Activated T-cell treated with anti-CD3 and anti-CD28 coated beads for 24 hours (primary cell): Measurements from ENCODE around the gene PSMA3.

Experiments
- DNase-seq: peaks from one replicate; pipeline ENCODE4 v3.0.0-alpha.2; 2020; ENCODE audit warnings: low read depth

Gene PSMA3

DNA sequence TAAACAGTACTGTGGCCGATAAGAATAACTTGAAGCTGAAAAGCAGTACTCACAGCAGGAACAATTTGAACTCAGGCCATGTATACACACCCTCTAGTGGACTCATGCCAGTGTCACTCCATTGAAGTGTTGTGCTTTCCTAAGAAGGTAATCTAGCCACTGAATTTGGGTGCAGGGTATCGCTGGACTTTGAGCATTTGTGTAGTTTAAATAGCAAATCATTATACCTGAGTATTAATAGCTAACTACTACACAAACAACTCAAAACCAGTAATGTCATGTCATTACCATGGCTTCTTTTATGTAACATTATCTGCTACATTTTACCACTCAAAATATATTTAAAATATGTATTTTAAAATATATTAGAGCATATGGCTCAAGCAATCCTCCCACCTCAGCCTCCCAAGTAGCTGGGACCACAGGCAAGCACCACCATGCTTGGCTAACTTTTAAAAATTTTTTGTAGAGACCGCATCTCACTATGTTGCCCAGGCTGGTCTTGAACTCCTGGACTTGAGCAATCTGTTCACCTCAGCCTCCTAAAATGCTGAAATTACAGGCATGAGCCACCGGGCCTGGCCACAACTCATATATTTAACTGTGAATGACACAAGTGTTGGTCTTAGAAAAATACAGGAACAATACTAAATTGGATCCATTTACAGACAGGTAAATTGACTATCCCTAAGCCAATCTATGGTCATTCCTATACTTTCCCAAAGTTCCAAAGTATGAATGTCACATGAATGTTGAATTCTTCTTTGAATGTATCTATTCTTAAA, 28.1 kb downstream of the PSMA3 start:
- DNase-seq, result no peak

DNA sequence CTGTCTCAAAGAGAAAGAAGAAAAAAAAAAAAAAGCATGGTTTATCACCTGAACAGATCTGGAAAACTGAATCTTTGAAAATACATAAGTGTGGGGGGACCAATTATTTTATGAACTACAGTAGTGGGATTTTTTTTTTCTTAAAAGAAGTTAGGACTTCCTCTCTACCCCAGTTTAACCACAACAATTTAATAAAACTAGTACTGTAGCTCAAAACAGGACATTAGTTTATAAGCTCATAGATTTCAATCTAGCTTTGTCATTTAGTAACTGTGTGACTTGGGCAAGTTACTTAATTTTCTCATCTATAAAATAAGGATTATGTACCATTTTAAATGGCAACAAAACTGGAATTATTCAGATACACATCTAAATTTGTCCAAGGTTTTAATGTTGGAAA, 30.2 kb downstream of the PSMA3 start:
- no peak for DNase-seq

DNA sequence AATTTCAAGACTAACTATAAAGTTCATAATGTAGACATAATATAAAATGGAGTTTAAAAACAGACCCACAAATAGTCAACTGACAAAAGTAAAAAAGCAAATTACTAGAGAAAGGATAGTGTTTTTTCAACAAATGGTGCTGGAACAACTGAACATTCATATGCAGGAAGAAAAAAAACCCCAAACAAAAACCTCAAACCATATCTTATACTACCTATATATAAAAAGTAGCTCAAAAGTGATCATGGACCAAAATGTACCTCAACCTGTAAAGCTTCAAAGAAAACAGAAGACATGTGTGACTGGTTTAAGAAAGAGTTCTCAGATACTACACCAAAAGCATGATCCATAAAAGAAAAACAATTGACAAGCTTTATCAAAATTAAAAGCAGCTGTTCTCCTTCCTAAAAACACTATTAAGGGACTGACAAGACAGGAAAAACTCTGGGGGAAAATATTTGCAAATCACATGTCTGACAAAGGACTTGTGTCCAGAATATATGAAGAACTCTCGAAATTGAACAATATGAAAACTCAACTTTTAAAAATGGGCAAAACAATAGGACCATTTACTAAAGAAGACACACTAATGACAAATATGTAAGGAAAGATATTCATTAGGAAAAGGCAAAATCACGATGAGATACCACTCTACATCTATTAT, 31.0 kb downstream of the PSMA3 start:
- no peak for DNase-seq

DNA sequence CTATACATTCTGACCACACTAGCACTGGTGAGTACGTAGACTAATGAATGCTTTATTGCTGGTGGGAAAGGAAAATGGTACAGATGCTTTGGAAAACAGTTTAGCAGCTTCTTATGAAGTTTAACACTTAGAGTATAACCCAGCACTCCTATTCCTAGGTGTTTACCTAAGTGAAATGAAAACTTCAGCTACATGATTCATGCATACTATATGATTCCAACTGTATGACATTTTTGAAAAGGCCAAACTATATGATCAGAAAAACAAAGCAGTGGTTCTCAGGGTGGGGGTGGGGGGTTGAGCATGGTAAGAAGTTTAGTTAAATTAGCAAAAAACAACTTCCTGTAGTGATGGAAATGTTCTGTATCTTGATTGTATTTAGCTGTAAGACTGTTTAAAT, 31.6 kb downstream of the PSMA3 start:
- no peak for DNase-seq

DNA sequence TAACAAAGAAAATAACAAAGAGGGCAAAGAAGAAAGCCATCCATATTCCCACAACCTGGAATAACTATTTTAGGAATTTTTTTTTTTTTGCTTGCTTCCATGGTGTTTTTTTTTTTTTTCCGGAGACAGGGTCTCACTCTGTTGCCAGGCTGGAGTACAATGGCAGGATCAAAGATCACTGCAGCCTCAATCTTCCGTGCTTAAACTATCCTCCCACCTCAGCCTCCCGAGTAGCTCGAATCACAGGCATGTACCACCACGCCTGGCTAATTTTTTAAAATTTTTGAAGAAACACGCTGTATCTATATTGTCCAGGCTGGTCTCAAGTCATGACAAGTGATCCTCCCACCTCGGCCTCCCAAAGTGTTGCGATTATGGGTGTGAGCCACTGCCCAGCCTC, 33.5 kb downstream of the PSMA3 start:
- DNase-seq, result no peak

DNA sequence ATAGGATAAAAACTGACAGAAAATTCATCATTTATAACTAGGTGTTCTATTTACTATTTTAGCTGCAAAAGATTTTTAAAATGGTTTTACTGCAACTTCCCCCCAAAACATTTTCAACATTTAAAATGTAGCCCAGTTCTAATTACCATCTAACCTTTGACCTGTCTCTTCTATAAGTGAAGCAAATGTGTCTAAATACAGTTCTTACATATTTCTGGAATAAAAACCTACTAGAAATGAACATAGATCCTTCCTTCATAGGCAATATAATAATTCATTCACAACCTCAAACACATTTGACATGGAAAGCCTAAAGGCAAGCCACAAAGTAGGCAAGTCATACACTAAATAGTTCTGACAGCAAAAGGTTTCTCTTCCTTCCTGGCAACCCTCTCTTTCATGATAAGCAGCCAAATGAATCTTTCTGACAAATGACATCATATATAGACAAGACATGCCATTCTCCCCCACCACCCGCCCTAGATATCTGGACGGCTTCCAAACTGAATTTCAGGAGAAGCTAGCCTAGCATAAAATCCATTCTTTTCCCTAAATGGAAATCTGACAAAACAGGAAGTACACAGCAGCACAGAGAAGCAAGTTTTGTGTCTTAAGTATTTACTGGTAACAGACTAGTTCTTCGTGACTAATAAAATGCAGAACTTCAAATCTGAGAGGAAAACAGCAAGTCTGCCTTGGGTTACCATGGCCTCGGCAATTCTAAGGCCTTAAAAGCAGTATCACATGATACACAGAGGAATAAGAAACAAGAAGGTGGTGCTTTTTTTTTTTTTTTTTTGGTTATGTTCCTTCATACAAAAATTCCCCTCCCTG, 36.5 kb downstream of the PSMA3 start:
- DNase-seq, result no peak

DNA sequence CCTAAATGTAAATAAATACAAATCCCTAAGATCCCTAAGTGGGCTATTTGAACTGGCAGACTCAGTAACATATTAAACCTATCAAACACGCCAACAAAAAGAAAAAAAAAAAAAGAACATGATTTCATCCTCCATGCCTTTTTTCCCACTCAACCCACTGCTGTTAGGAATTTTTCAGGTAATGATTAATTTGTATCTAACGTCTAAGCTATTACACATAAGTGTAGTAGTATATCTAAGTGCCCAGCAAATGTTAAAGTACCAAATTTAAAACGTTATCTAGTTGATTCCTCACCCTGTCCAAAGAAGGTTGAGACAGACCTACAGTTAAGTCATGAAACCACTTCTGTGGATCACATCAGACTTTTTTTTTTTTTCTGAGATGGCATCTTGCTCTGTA, 37.3 kb downstream of the PSMA3 start:
- no peak for DNase-seq

DNA sequence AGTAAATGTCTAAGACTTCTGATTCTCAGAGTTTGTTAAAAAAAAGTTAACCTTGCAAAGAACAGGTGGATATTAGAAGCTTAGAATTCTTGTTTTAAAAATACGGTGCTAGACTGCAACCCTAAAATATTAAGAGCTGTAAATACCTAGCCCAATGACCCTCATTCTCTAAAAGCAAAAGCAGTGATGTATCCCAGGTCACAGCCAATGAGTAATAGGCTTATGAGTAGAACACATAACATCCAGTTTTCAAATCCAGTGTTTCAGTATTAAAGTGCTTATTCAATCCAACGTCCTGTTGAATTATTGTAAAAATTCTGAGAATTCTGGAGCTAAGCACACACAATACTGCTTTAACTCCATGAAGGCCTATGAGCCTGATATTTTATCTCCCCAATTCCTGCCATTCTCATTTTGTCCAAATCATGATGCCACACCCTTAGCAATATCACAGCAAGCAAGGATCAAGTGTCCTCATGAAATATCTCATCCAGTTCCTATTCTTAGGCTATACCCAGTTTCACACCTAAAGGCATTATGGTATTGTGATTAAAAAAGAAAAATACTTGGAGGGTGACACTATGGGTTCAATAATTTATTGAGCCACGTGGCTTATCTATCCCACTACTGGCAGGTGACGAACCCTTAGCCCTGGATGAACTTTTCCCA, 38.4 kb downstream of the PSMA3 start:
- DNase-seq, result no peak

DNA sequence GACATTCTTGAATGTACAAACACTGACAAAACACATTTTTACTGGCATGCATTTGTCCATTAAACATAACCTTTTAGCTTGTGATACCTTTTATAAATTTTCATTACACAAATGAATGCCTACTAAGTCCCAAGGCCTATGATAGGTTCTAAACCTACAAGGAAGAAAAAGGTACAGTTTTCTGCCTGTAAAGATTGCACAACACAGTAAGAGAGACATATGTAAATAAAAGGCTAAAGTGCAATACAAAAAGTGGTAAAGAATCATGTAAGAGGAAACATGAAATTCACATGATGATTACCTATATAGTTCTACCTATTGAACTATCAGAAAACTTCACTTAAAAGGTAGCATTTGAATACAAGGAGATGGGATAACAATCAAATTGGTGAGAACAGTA, 39.1 kb downstream of the PSMA3 start:
- no peak for DNase-seq

DNA sequence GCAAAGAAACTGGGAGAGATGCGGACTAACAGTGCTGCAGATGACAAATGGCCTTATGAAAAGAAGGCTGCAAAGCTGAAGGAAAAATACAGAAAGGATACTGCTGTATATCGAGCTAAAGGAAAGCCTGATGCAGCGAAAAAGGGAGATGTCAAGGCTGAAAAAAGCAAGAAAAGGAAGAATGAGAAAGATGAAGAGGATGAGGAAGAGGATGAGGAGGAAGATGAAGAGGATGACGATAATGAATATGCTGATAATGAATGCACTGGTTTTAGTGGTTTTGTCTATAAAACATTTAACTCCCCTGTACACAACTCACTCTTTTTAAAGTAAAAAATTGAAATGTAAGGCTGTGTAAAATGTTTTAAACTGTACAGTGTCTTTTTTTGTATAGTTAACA, 40.5 kb downstream of the PSMA3 start:
- no peak for DNase-seq

DNA sequence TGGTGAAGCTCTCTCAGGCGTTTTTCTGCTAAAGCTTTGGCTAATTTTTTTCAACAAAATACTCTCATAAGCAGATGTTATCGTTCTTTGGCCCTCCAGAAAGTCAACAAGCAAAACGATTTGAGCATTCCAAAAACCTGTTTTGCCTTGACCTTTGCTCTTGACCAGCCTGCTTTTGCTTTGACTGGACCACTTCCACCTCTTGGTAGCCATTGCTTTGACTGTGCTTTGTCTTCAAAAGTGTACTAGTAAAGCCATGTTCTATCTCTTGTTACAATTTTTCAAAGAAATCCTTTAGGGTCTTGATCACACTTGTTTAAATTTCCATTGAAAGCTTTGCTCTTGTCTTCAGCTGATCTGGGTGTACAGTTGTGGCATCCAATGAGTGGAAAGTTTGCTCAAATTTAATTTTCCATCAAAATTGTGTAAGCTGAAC, 43.0 kb downstream of the PSMA3 start:
- no peak for DNase-seq

DNA sequence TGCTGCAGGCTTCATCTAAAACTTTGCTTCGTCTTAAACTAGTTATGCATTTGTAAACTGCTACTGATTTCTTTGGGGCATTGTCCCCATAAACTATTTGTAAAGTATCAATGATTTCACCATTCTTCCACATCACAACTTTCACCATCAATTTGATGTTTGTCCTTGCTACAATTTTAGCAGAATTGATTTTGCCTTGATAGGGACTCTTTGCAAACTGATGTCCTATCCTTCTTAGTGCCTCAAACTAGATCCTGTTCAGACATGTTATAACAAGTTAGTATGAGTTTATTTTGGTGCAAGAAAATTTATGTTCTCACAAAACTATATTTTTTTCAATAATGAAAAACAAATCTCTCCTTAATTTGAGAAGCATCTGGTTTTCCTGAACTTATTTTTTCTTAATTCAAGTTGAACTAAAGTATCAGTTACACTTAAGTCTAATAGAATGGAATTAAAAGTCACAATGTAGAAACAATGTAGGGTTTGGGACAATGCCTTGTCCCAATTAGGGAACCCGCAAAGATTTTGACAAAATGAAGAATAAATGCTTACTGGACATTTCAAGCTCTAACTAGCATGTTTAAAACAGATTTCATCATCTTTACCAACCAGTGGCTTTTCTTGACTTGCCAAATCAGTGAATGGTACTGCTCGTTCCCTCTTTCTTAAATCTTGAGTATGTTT, 43.6 kb downstream of the PSMA3 start:
- DNase-seq, result no peak

DNA sequence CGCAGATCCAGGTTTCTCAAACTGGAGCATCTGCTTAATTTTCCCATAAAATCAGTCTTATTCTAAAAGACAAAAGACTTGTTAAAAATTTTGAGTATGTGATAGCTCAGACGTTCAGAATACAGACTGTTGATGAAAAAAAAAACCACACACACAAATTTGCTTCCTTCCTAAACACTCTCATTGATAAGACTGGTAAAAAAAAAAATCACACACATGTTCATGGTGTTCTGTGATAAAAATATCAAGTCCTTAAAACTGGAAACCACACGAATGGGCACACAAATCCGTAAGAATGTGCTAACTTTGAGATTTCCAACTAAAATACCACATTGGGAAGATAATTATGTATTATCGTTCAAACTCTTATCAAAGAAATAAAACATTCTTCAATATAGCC, 47.0 kb downstream of the PSMA3 start:
- DNase-seq, result no peak

DNA sequence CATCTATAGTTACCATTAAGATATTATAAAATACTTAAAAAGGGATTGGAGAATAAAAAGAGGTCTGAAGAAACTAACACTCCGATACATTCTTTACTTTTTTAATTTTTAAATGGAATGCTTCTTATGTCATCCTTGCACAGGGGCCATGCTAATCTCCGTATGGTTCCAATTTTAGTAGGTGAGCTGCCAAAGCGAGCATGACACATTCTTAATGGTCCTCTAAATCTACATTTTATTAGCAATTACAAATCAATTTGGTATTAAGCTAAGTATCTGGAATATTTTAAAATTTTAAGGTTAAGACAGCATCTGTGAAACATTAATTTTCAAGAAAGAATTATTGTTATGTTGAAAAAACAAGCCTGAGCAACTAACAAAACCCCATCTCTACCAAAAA, 47.5 kb downstream of the PSMA3 start:
- no peak for DNase-seq

DNA sequence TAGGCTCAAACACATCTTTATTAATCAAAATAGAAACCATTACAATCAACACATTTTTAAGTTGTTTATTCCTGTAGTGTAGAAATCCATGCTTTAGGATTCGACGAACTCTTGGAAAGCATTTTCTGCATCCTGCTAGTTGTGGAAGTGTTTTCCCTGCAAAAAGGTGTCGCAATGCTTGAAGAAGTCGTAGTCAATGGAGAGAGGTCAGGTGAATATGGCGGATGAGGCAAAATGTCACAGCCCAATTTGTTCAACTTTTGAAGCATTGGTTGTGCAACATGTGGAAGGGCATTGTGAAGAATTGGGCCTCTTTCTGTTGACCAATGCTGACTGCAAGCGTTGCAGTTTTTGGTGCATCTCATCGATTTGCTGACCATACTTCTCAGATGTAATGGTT, 49.6 kb downstream of the PSMA3 start:
- no peak for DNase-seq

DNA sequence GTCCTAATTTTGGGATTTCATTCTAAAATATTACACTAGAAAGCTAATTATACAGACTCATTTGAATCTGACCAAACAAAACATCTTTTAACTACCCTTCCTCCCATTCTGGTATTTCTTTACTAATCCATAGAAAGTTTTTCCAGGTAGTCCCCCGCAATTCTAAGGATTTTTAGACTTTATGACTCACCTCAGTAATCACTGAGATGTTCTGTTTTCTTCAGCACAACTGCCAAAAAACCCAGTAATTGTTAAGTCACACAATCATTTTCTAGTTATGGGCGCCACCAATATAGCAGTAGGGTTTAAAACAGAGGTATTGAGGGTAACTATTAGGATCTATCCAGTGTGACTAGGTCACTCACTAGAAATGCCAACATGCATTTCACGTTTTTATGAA, 52.1 kb downstream of the PSMA3 start:
- no peak for DNase-seq

DNA sequence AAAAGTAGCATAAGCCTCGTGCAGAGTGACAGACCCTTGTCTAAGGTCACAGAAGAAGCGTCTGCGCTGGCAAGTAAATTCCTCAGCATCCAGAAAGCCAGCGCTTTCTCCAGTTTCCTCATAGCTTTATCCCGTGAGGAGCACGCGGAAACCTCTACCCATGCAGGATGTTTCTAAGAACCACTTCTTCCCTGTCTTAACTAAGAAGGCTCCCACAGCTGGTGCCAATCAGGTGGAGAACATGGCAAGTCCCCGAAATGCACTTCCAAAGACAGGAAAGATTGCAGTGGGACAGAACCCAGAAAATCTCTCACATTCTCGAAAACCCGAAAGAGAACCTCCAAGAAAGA, 52.7 kb downstream of the PSMA3 start:
- DNase-seq, result no peak

DNA sequence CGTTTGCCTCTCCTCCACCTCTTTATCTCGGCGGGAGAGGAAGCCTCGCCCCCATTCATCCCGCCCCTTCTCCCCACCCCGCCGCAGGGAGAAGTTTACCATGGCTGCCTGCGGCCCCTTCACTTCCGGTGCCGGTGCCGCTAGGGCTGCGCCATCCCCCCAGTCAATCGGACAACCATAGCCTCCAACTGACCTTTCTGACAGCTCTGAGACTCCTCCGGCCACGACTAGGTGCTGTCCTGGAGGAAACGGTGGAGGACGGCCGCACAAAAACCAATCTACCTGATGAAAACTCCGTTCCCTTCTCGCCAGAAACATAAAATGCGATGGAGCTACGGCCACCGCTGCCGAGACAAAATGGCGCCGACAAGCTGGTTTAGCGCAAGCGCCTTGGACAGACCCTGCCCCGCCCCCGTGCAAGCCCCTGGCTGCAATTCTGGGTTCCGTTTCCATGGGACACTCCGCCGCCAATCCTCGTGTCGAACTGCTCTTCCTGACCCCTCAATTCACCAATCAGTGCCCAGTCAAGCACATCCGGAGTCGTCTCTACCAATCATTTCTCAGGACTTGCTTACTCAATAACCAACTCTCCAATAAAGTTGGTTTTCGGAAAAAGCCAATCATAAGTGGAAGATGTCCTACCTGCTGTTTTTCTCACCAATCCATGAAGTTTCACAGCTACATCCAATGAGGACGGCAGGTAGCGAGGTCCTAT, 53.3 kb downstream of the PSMA3 start:
- peak; percentile 97 for DNase-seq

DNA sequence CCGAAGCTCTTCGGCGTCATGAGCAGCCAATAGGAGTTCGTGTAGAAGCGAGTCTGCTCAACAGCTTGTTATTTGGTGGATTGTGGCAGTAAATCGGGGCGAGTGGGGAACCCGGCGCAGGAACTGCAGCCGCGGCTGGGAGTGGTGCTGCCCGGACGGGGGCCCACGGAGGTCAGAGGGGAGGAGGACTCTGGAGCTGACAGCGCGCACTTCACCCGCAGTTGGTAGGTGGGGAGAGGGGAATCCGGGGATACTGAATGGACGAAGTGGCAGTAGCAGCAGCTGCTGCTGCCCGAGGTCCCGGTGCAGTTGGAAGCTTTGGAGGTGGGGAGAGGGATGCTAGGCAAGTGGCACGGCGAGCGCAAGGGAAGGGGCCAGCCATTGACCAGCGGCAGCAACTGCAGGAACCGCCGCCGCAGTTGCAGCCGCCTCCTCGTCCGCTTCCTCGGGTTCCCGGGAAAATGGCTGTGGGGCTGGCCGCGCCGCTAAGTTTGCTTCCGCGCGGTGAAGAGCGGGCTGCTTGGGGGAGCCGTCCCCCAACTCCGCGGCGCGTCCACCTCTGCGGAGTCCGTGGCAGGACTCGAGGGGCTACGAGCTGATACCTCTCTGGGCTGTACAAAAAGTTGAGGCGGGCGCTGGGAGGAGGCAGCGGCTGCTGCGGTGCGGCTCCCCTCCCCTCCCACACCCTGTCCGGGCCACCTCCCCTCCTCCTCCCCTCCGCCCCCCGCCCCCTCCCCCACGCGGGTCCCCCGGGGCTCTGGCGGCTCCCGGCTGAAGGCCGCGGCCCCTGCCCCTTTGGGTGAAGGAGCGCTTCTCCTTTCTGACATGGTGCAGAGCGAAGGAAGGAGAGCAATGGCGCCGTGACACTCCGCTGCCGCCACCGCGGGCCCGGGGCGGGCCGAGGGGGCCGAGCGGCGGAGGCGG, 54.1 kb downstream of the PSMA3 start, which contains the start of gene ARID4A:
ARID4A (plus strand) TSS at position 79 of the 924 bp plus-strand sequence. CDS start 1,300 bp downstream, outside the sequence.
- DNase-seq, result peak; percentile 78
